Suppressor macrophage treated with lipopolysaccharide for 1 hour (primary cell): Measurements from ENCODE around the gene KLHL29.

Experiments
- DNase-seq, 3 donors: peaks; one replicate each; pipeline ENCODE4 v3.0.0-alpha.2; 2020 to 2022

The KLHL29 gene

DNA sequence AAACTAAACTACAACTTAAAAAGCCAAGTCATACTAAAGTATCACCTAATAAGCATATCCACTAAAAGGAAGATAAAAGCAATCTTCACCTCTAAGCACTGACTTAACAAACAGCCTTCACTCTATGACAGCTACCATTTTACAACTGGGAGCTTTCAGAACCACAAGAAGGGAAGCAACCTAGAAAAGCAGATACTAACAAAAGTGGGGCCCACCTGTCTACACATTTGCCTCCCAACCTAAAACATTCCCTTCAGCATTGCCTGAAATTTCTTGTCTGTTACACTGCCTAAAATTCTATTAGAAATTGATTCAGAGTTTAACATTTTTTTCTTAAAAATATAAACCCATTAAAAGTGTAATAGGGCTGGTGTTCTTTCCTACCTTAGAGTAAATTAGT is 370.0 kb downstream of the KLHL29 start:
- DNase-seq, result no peak

GRCh38 chr2:23756593-23757292 is 371.8 kb downstream of the KLHL29 start:
- DNase-seq, result no peak

- peak; percentile 72 to 87 (median 87) for DNase-seq
Observed at GRCh38 chr2:23757686-23758433, 372.9 kb downstream of the KLHL29 start.
